GM19463 (cell line): ENCODE data around the gene KRT32.
"Not testable (repeated sequence)": the region's sequence is repeated elsewhere in the genome, so short reads cannot be mapped to it uniquely, and the experiment has no call there.

Source experiments
- ATAC-seq: cut with Tn5 transposase; IDR thresholded peaks from one replicate; pipeline ENCODE4 v1.9.1; 2021; ENCODE audit warnings: mild to moderate bottlenecking, moderate library complexity; ENCODE audit not compliant: unreplicated experiment

Gene KRT32

DNA sequence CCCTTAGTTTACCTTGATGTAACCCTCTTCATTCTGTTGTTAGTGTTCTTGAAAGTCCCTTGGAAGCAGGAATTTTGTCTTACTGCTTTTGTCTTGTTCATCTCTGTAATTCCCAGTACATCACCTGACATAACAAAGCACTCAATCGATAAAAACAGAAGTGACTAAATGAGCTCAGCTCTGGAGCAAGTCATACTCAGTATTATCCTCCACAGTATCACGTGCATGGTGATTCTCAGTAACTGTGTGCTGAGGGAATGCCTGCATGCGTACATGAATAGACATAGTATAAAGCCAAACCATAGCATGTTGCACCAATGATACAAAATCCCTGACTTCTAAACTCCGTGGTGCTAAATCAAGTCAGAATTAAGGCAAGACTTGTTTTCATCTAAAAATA, 33.6 kb downstream of the KRT32 start:
- ATAC-seq: no peak

DNA sequence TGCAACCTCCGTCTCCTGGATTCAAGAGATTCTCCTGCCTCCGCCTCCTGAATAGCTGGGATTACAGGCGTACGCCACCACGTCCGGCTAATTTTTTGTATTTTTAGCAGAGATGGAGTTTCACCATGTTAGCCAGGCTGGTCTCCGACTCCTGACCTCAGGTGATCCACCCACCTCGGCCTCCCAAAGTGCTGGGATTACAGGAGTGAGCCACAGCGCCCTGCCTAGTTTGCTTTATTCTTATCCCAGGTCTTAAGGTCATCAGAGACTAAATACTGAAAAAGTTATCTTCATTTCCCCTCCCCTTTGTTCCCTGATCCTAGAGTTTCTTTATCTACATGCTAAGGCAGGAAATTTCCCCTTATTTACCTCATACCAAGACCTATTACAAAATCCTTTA, 36.8 kb downstream of the KRT32 start:
- ATAC-seq: not testable (repeated sequence)

DNA sequence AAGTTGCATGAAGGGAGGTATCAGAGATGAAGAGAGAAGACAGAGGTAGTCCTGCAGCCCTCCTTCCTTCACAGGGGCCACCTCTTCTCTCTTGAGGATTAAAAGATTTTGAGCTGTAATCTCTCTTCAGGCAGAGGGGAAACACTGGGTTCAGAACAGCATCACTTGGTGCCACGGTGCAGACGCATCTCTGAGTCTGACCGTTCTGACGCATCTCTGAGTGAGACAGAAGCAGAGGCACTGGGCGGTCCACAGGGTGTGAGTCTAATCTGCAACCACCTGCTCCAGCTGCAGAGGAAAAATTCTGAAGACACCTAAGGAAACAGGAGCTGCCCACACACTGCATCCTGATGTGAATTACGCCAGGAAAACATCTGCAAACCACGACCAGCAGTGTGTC, 37.5 kb downstream of the KRT32 start:
- ATAC-seq: no peak

DNA sequence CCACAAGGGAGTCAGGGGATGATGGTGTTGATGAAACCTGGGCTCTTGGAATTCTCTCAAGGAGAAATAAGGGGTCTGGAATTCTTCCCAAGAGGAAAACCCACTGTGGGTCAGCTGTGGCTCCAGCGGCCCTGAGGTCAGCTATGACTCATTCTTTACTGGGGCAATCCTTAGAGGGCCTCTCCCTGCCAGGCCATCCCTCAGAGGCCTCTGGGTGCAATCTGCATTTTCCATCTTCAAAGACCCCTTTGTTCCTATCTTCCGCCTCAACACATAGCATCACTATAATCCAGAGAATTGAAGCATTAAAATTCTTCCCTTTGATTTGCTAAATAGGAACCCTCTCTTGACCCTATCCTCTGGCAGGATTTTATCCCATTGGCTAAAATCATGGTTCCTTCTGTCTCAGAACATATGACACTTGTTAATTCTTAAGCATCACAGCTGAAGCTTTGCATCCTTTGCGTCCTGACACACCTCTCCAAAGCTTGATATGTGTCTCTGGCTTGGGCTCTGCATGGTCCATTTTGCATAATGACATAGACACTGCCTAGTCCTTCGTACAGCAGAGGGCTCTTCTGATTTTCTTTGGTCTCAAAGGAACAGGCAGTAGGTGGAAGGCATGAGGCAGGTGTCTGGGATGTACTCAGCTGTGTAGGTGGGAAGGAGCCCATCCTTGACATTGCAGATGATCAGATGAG, 38.4 kb downstream of the KRT32 start:
- ATAC-seq: no peak

DNA sequence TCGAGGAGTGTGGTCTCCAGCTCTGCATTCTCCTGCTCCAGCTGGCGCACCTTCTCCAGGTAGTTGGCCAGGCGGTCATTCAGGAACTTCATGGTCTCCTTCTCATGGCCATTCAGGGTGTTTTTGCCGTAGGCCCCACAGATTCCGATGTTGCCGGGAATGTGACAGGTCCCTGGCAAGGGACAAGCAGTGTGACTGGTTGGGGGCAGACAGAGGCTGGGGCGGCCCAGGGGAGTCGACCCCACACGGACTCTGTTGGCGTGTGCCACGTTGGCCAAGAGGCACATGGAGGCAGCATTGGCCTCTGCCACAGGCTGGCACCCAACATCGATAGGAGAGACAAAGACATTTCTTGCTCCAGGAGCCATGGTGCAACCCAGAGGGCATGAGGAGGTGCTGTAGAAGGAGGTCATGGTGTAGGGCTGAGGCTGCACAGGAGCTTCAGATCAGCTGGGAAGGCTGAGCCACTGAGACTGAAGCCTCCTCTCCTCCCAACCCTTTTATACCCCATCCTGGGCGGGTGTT, 43.0 kb downstream of the KRT32 start, which contains the start of gene KRT37:
Gene KRT37 (minus strand): TSS at position 475 of the 525 bp plus-strand sequence. CDS start 62 bp downstream, at position 413.
- no peak for ATAC-seq

DNA sequence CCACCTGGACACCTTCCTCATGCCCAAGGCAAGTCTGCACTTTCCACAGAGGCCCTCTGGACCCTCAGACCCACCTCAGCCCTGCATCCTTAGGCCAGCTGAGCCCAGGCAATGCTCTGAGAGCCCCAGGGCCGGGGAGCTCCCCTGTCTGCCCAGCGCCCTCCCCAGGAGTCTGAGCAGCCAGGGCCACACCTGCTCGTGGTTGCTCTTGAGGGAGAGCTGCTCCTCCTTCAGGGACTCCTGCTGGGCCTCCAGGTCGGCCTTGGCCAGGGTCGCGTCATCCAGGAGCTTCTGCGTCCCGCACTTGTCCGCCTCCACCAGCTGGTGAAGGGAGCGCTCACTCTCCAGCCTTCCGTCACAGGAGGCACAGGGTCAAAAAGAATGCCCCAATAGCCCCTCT, 44.6 kb downstream of the KRT32 start:
- not testable (repeated sequence) for ATAC-seq

DNA sequence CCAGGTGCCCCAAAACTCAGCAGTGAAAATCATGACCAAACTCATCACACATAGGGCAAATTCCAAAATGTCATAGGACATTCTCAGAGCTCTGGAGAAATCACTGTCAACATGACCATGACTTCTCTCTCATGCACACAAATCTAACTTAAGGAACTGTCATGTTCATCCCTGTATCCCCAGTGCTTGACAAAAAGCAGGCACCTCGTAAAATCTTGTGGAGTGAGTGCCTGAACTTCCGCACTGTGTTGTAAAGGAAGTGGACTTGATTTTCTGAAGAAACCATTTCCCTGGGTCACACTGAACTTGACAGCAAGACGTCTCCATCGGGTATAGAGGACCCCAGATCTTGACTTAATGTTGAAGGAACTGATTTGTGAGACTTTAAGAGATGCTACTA, 45.6 kb downstream of the KRT32 start:
- no peak for ATAC-seq

DNA sequence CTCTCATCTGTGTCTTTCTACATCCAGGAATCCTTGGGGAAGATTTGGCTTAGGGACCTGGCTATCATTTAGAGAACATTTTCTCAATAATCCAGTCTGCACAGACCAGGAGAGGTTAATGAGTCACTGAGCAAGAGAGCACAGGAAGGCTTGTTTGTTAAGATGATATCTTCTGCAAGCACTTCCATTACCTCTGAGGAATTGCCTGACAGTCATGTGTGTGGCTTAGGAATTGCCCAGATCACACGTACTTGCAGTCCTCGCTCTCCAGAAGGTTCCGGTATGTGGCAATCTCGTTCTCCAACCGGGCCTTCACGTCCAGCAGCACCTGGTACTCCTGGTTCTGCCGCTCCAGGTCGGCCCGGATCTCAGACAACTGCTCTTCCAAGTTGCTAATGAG, 46.1 kb downstream of the KRT32 start:
- no peak for ATAC-seq

DNA sequence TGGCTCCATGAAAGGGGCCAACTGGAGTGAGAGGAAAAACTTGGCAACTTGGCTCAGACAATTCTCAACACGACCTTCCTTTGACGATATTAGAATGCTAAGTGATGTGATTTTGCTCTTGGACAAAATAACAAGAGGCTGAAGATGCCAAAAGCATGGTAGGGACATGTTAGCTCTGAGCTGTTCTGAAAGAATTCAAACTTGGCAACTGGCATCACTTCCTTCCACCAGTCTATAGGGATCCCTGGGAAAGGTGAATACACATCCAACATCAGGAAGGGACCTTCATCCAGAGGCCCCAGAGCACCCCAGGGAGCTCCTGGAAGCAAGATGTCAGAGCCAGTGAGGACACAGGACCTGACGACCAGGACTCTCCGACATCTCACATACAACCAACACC, 47.1 kb downstream of the KRT32 start:
- no peak for ATAC-seq

DNA sequence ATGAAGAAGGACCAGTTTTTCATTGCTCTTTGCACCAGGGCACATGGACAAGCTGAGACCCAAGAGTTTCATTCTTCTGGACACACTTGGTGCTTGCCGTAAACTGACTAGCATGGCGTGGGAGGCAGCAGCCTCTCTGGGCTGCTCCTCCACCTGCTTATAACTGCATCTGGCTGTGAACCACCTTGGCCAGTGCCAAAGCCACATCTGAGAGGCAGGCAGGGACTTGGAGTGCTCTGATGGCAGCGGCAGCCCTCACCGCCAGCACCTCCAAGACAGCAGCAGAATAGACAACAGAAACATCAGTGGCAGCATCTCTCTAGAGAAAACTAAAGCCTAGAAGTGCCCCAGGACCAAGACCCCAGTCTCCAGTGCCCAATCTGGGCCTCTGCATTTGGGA, 47.5 kb downstream of the KRT32 start:
- ATAC-seq: no peak

DNA sequence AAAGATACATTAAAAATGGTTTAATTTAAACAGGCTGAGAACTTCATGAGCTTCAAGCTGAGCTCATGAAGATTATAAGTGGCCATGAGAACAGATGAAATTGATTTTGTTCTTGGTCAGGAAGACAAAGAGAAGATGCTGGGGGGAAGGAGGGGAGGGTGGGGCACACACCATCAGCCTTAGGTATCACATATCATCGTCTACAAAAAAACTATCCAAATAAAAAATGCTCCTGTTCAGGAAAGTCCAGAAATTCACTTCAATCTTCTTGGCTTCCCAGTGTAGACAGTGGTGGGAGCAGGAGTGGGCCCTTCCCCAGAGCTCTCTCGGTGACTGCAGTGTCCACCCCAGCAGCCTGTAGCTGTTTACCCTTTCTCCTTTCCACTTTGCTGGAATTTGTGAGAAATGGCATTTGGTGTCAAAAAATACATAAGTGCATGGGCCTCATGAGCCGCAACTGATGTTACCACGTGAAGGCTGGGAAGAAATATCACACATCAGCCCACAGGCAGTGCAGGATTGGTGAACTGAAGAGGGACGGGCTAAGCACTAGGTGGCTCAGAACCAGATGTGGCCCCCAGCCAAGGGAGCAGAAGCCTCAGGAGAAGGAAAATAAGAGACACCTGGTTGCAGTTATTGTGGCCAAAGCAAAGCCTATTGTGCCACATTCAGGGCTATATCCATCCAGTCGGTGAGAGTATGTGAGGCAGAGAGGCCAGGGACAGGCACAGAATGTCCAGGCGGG, 48.9 kb downstream of the KRT32 start:
- ATAC-seq: no peak

DNA sequence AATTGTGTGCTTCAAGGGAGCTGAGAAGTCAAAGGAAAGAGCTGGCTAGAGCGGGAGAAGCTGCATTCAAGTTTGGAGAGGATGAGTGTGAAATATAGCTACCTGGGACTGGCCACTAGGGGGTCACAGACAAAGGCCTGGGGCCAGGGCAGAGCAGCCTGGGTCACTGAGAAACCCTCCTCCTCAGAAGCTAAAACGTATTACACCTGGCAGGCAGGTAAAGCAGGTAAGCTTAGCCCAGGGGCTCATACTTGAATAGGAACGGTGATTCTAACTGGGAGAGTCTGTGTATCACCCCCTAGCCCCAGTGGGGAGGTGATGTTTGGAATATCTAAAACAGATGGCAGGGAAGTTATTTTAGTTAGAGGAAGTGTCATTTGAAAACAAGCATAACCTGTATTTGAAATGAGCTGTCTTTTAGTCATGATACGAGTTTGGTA, 49.6 kb downstream of the KRT32 start:
- no peak for ATAC-seq

DNA sequence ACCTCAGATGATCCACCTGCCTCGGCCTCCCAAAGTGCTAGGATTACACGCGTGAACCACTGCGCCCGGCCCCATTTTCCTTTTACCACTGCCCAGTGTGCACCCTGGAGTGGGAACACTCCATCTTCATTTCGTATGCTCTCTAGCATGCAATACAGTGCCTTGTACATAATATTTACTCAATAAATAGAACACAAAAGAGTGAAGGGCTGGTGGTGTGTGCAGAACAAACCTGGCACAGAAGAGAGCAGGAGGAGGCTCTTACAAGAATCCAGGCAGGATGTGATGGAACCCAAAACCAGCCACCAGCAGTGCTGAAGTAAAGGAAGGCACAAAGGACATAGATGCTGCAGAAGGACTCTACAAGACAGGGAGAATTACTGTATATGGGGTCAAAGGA, 50.1 kb downstream of the KRT32 start:
- ATAC-seq: no peak

DNA sequence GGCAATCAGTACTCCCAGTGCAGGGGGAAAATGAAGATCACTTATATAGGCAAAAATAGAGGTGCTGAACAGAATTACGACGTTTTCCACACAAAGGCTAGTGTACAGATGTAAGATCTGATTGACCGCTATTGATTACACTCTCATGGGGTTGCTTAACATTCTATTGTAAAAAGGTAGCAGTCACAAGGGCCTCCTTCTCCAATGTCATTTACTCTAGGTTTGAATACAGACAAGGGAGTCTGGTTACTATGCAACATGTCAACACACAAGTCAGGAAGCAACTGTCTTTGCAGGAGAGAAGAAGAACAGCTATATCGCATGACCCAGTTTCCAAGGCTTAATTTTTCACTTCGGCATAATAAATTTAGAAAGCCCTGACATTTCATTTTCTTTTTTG, 50.7 kb downstream of the KRT32 start:
- ATAC-seq: no peak

DNA sequence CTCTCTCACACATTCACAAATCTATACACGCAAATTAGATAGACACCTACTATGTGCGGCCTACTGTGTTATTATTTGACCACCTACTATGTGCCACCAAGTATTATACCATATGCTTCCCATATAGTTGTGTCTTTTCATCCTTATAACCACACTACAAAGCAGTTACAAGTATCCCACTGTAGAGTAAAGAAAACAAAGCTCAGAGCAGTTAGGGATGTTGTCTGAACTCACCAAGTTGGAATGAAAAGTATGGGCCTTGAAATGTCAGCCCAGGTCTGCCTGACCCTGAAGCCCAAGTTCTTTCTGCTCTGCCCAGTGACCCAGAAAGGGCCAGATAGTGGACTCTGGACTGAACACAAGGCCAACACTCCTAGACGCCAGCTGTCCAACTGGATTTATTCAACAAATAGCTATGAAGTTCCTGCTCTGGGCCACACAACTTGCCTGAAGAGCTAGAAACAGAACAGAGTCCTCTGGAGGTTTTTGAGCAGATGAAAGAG, 51.3 kb downstream of the KRT32 start:
- no peak for ATAC-seq

DNA sequence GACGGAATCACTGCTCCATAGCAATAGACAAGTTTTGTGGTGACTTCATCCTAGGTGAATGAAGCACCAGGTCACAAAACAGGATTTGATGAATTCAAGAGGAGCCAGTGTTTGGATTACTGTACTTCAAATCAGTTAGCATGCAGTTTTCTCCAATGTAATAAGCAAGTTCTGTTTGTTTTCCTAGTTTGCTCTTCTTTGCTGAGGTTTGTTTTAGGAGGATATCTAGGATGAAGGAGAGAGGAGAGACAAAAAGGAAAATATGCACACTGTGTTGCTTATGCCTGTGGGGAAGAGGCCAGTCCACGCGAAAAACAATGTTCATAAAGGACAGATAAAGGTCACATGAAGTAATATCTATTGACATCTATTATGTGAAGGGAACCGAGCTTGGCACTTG, 51.8 kb downstream of the KRT32 start:
- ATAC-seq: no peak

DNA sequence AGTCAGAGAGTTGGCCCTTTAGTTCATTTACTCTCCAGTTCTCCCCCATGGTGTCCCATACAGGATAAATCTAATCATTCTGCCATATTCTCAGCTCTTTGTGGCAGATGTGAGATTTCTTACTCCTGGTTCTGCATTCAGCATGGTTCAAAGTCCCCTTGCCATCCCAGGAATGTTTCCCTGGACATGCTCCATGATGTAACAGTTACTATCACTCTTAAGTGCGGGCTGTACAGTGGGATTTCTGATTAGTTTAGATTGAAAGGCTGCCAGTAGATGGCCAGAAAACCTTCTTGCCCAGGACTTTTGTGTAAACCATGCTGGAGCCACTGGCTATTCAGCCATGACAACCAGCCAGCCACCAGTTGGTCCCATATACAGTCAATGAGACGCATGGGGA, 53.2 kb downstream of the KRT32 start:
- ATAC-seq: no peak

DNA sequence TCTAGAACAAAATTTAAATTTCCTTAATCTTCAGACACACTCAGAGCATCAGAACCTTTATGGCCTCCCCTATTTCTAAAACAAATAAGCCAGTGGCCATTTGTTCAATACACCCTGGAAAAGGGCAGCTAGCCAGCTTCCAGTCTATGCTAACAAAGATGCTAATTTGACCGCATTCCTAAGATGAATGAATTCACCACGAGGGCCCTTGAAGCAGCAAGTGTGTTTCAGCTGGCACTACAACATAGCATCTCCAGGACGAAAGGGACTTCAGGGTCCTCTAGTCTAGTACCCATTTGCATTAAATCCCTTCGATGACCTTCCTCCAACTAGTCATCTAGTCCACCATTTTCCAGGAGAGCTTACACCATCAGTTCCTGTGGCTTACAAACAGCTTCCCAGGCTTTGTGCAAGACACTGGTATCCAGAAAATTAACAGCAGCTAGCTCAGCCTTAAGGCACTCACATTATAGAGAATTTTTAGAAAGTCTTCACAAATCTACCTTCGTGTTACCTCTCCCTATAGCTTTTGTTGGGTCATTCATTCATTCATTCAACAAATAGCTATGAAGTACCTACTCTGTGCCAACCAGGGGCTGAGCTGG, 53.7 kb downstream of the KRT32 start:
- no peak for ATAC-seq

DNA sequence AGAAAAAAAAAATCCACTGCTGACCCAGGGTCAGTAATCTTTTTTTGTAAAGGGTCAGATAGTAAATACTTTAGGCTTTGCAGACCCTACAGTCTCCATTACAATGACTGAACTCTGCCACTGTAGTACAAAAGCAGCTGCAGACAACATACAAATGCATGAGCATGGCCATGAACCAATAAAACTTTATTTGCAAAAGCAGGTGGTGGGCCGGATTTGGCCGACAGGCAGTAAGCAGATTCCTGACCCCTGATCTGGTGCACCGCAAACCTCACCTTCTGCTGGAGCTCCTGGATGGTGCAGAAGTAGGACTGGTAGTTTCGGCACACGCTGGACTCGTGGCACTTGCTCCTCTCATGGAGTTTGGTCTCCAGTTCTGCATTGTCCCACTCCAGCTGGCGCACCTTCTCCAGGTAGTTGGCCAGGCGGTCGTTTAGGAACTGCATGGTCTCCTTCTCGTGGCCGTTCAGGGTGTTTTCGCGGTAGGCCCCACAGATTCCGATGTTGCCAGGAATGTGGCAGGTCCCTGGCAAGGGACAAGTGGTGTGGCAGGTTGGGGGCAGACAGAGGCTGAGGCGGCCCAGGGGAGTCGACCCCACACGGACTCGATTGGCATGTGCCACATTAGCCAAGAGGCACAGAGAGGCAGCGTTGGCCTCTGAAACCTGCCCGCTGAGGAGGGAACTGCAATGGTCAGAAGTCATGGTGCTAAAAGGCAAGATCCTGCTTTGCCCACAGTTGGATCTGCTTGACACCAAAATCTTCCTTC, 55.9 kb downstream of the KRT32 start:
- no peak for ATAC-seq
